HG03066 (cell line): ENCODE measurements around the gene RPF1.
A peak's percentile ranks its signal among the peaks of the same experiment; 100 is the strongest.
"Not testable (repeated sequence)": the region's sequence is repeated elsewhere in the genome, so short reads cannot be mapped to it uniquely, and the experiment has no call there.

ENCODE experiments used
- ATAC-seq: cut with Tn5 transposase; IDR thresholded peaks from one replicate; pipeline ENCODE4 v1.9.1; 2021; ENCODE audit warnings: low read depth; ENCODE audit not compliant: unreplicated experiment

The RPF1 gene

DNA sequence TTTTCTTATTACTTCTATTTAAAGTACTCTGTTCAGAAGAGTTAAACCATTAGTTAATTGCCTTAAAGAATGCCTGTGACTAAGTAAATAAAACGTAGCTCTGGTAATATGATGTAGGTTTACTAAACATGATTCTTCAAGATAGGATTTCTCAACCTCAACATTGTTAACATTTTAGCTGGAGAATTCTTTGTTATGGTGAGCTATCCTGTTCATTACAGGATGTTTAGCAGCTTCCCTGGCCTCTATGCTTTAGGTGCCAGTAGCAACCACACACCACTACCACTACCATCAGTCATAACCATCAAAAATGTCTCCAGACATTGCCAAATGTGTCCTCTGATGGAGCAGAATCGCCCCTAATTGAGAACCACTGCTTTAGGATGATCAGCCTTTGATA, 10.7 kb downstream of the RPF1 start:
- no peak for ATAC-seq

DNA sequence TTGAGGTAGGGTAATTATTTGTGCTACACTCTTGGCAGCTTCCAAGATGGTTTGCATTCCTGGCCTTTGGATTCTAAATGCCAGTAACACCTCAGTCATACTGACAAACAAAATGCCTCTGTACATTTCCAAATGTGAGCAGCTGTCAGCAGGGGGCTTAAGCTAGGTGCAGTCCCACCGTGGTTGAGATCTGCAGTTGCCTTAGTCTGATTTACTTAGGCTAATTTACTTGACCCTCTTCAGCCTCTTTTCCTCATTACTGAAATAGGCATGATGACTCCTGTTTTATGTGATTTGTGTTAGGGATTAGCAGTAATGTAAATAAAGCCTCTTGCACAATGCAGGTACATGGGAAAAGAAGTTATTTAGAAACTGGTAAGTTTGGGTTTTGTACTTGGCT, 13.7 kb downstream of the RPF1 start:
- no peak for ATAC-seq

- no peak for ATAC-seq
Measured at GRCh38 chr1:84493747-84494146, 14.7 kb downstream of the RPF1 start.

DNA sequence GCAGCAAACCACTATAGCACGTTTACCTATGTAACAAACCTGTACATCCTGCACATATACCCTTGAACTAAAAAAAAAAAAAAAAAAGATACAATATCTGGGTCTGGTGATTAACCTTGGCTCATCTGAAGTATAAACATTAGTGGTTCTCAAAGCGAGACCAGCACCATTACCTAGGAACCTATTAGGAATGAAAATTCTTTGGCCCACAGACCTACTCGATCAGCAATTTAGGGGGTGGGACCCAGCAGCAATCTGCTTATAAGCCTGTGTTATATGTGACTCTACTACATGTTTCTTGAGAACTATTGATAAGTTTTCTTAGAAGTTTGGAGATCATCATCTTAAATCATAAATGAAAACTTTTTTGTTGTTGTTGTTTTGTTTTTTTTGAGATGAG, 17.4 kb downstream of the RPF1 start:
- no peak for ATAC-seq

DNA sequence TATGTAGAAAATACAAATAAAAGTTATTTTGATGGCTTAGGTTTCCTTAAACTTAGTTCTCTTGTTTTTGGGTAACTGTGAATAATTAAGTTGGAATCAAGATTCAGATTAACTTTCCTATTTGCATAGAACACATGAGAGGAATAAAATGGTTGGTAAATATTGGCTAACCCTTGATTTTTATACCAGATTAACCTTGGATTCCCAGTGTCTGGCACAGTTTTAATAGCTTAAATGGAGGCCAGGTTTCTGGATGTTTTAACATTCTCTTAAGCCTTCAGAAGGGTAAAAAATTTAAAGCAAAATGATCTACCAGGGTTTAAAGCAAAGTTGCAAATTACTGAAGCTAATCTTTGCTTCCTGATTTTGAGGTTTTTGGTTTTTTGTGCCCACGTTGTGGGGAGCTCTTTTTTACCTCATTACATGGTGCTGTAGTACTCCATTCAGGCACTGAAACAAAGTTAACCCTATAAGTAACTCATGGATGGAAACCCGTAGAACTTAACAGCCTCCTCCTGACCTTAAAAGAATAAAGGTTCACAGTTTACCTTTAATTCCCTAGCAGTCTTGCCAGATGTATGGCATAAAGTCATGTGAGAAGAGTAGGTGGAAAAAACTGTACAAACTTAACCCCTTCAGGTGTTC, 18.7 kb downstream of the RPF1 start:
- ATAC-seq, result no peak

- no peak for ATAC-seq
Measured at GRCh38 chr1:84502927-84503326, 23.9 kb downstream of the RPF1 start.

GRCh38 chr1:84504580-84505492, 25.8 kb downstream of the RPF1 start:
- no peak for ATAC-seq

- ATAC-seq, result peak; percentile 39
Measured at GRCh38 chr1:84505493-84506001, 26.5 kb downstream of the RPF1 start.

GRCh38 chr1:84506002-84506728, 27.1 kb downstream of the RPF1 start, which contains the start of the genes GNG5 and SPATA1:
TSS of gene GNG5 (minus strand) at chr1:84506581. CDS start at chr1:84506091, 490 bp downstream.
TSS of gene SPATA1 (plus strand) at chr1:84506386. CDS start at chr1:84516360, 9,974 bp downstream.
- ATAC-seq, result peak; percentile 83

DNA sequence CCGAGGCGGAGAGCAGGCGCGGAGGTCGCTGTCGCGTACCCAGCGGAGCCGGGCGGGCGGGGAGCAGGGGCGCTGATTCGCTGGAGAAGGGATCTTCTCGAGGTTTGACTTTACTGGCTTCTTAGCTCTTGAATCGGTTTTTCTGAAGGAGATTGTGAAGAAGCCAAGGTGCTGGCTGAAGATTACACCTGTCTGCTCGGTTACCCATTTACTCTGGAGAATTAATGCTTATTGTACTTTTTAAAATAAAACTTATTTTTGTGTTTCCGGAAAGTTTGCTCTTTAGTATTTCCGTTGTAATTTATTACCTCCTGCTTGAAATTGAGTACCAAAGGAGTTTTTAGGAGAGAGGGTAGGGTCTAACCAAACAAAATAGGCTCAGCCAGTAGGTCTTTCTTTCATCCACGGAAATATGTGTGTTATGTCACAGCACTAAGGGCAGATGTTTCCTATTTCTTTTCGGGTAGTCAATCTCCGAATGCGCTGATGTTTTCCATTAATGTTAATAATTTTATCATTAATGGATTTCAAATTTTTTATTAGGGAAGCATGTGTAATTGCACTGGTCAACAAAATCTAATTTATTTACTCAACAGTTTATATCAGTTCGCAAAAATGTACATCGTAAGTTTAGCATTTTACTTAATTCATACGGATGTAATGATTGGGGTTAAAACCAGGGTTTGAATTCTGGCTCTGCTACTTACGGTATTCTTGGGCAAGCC, 27.8 kb downstream of the RPF1 start:
- ATAC-seq, result no peak

DNA sequence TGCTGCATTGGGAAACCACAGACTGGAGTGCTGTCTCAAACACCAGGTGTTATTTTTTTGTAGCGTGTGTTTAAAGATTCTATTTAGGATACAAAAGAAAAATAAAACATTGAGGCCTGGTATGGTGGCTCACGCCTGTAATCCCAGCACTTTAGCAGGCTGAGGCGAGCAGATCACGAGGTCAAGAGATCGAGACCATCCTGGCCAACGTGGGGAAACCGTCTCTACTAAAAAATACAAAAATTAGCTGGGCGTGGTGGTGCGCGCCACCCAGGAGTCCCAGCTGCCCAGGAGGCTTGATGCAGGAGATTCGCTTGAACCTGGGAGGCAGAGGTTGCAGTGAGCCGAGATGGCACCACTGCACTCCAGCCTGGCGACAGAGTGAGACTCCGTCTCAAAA, 28.8 kb downstream of the RPF1 start:
- not testable (repeated sequence) for ATAC-seq

DNA sequence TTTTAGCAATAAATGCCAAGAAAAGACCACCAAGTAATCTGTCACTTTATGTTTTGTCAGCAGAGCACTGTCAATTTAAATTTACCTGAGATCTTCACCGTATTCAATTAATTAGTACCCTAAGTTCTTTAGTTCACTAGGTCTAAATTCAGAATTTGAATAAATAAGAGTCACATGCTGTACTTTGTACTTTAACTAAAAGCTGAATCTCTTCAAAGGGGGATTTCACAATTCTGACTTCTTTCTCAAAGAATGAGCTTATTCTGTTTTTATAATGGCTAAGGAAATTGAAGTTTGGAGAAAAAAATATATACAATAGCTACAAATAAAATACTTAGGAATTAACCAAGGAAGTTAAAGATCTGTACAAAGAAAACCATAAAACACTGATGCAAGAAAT, 29.4 kb downstream of the RPF1 start:
- ATAC-seq, result no peak

DNA sequence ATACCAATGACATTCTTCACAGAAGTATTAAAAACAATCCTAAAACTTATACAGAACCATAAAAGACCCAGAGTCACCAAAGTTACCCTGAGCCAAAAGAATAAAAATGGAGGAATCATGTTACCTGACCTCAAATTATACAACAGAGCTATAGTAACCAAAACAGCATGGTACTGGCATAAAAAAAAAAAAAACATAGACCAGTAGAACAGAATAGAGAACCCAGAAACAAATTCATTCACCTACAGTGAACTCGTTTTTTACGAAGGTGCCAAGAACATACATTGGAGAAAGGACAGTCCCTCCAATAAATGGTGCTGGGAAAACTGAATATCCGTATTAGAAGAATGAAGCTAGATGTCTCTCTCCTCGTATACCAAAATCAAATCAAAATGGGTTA, 30.0 kb downstream of the RPF1 start:
- ATAC-seq, result no peak

DNA sequence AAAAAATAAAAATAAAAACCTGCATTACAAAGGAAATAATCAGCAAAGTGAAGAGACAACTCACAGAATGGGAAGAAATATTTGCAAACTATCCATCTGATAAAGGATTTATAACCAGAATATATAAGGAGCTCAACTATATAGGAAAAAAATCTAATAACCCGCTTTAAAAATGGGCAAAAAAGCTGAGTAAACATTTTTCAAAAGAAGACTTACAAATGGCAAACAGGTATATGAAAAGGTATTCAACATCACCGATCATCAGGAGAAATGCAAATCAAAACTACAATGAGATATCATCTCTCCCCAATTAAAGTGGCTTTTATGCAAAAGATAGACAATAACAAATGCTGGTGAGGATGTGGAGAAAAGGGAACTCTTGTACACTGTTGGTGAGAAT, 31.1 kb downstream of the RPF1 start:
- ATAC-seq, result no peak

DNA sequence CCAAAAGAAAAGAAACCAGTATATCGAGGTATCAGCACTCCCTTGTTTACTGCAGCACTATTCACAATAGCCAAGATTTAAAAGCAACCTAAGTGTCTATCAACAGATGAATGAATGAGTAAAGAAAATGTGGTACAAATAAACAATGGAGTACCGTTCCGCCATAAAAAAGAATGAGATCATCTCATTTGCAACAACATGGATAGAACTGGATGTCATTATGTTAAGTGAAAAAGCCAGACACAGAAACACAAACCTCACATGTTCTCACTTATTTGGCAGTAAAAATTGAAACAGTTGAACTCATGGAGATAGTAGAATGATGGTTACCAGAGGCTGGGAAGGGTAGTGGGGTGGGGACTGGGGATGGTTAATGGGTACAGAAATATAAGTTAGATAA, 31.6 kb downstream of the RPF1 start:
- ATAC-seq, result no peak

- ATAC-seq, result no peak
Measured at GRCh38 chr1:84524590-84524989, 45.5 kb downstream of the RPF1 start.

GRCh38 chr1:84525779-84526178, 46.7 kb downstream of the RPF1 start:
- no peak for ATAC-seq

DNA sequence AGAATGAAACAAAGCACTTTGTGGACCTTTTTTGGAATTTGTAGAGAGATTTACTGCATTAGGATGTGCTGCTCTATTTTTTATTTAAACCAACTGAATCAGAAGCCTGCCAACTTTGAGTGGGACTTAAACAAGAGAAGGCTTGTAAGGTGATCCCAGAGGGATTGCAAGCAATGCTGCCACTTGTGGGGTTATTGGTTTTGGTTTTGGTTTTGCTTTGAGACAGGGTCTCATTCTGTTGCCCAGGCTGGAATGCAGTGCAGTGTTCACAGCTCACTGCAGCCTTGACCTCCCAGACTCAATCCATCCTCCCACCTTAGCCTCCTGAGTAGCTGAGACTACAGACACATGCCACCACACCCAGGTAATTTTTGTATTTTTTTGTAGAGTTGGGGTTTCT, 59.5 kb downstream of the RPF1 start:
- no peak for ATAC-seq

GRCh38 chr1:84539972-84540371, 60.9 kb downstream of the RPF1 start:
- ATAC-seq, result no peak

DNA sequence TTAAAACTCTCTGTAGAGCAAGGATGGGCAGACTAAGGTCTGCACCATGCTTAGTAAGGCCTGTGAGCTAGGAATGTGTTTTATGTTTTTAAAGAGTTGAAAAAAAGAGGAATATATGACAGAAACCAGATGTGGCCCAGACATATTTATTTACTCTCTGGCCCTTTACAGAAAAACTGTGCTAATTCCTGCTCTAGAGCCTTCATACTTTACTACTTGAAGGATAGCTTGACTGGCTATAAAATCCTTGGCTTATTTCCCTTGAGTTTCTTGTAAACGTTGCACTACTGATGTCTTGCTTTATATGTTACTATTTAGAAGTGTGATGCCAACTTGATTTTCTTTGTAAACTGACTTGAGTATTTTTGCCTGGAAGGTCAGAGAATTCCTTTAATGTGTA, 61.7 kb downstream of the RPF1 start:
- ATAC-seq, result no peak
